Dermis blood vessel endothelial cell (primary cell): Measurements from ENCODE around the gene FHOD3. TPM values are rescaled to one million over a fixed set of nuclear protein-coding genes. Genes with fewer than 3 reads are reported as not detected.
"Not testable (repeated sequence)": the region's sequence is repeated elsewhere in the genome, so short reads cannot be mapped to it uniquely, and the experiment has no call there.

ENCODE experiments used
- DNase-seq: peaks from one replicate; pipeline ENCODE4 v3.0.0; 2010
- total RNA-seq: library from RNA; depleted of rRNA; stranded (reverse); fragments of >200 nt; gene quantifications from 2 replicates; pipeline ENCODE4 v1.2.3, GENCODE V29; 2014

Gene FHOD3
- total RNA-seq, 1 donor from 2014 or later = 0.34 TPM

DNA sequence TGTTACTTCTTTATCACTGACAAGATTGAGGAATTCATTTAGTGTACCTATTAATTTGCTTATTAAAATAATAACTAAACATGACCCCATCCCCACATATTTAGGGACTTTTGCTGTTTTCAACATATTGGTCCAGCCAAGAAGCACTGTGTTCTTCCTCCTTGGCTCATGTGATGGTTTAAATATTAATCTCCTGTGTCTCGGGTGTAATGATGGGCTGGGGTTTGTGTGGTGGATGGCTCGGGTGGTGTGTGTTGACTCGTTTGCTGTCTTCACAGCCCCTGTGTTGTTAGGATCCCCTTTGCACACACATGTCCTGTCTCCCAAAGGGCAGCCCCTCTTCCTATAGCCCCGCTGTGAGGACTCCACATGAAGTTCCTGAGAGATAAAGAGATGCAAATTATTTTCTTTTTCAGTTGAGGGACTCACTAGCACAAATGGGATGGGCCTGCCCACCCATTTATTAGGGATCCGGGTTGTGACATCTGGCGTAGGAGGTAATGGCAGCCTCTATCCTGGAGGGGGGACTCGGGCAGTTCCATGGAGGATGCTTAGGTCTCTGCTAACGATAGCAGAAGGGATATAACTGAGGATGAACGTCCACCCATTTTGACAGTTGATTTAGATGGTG is 53.4 kb downstream of the FHOD3 start:
- no peak for DNase-seq

DNA sequence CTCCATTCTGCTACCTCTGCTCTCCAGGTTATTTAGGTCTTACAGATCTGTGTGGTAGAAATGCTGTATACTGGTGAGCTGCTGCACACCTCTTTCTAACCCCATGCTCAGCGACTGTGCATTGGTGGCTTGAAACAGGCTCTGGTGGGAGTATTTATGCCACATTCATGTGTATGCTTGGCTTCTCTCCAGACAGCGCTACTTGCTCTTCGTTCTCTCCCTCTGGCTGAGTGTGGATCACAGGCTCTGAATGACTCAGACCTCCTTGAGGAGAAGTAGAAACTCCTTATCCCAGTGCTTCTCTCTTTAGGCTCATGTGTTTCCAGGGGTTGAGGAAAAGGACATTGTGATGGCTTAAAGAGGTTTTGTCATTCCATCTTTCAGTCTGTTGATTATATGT is 54.9 kb downstream of the FHOD3 start:
- DNase-seq = no peak

DNA sequence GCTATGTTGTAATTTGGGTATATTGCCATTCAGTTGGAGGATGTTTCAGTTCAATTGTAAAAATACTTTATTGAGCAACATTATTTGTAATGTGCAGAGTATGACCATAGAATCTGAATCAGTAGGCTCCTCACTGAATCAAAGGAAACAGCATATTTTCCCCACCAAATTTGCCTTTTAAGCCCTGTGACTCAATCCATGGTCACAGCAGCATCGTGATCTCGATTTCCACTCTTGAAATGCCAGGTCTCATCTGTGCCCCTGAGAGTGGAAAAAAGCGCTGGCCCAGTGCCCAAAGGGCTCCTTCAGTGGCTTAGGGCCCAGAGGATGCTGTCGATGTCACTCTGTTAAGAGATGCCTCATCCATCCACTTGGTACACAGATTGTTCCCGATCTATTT is 57.5 kb downstream of the FHOD3 start:
- no peak for DNase-seq

DNA sequence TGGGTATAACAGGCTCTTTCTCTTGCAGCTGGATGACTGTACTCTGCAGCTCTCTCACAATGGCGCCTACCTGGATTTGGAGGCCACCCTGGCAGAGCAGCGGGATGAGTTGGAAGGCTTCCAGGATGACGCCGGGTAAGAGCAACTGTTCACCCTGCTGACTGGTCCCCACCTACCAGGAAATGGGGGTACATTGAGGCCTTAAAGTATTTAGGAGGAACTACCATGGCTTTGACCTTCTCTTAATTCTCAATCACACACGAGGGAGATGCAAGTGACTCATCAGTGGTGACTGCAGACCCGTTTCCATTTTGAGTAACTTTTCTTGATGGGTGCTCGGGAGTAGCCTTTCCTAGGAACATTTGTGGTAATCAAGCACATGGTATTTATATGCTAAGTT is 58.0 kb downstream of the FHOD3 start:
- DNase-seq = no peak

DNA sequence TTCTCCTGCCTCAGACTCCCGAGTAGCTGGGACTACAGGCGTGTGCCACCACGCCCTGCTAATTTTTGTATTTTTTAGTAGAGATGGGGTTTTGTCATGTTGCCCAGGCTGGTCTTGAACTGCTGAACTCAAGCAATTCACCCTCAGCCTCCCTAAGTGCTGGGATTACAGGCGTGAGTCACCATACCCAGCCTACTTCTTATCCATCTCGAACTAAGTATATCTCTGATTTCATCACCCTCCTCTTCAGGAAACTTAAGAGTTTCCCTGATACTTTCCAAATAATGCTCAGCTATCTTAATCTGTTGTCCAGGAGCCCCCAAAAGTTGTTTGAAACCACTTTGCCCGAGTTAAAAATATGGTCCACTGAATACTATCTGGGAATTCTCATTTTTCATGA is 59.2 kb downstream of the FHOD3 start:
- DNase-seq = not testable (repeated sequence)

DNA sequence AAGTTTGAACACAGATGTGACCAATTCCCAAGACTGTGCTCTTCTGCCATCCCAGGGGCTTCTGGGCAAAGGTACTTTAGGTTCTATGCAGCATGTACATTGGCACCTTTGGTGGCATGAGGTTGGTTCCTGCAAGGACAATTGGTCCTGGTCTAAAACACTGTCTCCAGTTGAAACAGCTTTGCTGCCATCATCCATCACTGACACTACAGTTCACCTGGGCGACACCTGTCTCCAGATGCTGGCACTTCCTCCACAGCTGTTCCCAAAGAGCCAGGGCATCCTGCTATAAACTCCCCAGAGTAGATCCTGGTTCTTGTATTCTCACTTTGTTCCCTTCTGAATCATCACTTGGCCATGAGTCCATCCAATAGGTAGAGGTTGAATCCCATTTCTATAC is 60.6 kb downstream of the FHOD3 start:
- DNase-seq = no peak

DNA sequence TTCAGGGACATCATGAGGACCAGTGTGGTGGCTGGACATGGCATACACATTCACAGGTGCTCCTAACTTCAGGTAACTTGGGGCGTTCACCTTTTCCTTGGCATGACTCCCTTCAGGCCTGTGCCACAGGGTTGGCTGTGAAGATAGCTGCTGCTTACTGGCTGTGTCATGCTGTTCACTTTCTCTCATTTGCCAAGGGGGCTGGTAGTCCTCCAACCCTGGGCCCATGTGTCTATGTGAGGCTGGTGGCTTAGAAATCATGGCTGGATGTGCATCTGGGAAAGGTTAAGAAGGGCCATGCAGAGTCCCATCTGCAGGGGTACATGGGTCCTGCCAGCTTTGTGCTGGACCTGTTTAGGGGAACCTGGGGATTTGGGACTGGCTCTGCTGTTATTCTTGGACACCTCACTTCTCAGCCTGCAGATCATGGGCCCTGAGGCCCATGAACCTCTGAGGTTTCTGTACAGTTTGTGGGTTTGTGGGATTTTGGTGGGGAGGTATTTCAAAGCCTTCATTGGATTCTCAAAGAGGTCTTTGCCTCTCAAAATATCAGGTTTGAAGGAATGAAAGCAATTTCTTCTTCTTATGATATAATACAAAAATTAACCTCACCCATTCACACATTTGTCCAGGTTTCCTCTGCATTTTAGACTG is 62.9 kb downstream of the FHOD3 start:
- no peak for DNase-seq

DNA sequence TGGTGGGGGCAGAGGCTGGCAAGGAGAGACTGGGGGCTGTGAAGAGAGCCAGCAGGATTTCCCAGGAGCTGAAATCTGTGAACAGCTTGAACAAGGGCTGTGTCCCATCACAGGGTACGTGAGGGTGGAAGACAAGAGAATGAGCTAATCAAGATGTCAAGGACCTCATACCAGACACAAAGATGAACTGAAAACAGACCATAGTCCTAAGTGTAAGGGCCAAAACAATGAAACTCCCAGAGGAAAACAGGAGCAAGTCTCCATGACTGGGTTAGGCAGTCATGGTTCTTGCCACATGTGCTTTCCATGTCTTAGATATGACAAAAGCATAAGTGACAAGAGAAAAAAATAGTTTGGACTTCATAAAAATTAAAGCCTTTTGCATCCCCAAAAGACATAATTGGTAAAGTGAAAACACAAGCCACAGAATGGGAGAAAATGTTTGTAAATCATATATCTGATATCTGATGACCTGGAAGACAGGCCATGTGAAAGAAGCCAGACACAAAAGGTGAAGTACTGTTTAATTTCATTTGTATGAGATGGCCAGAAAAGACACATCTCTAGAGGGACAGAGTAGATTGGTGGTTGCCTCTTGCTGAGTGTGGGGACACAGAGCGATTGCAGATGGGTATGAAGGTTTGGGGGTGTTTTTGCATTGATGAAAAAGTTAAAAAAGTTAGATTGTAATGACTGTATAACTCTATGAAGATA is 67.6 kb downstream of the FHOD3 start:
- no peak for DNase-seq

DNA sequence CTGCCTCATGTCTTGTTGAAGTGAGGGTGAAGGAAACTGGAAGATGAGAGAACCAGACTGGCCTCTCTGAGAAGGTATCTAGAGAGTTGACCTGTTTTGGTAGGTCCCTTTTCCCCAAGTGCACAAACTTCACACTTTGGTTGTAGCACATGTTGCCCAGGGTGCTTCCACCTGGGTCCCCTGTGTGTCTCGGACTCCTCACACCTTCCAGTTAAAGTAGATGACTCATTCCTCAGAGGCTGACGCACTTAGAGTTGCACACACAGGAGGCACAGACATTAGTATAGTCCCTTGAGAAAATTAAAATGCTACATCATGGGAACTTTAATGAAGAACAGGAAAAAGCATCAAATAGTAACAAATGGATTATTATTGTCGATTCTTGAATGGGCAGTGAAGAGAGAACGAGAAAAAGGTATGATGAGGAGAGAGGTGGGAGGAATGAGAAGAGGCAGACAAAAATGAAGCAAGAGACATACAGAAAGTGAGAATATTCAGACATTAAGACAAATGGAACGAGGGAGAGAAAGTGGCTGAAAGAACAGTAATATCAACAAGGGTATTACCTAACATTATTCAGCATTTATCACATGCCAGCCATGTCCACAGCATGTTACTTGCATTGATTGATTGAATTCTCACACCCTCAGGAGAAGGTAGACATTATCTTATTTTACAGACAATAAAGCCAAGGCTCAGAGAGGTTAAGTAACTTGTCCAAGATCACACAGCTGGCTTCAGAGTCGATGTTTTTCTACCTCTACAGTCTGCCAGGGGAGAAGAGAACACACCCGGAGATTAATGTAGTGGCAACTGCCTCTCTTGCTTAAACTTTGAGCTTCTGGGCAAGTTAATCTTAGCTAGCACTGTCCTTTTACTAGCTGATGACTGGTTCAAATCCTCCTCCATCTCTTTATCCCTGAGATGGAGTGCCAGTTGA is 68.6 kb downstream of the FHOD3 start:
- no peak for DNase-seq

DNA sequence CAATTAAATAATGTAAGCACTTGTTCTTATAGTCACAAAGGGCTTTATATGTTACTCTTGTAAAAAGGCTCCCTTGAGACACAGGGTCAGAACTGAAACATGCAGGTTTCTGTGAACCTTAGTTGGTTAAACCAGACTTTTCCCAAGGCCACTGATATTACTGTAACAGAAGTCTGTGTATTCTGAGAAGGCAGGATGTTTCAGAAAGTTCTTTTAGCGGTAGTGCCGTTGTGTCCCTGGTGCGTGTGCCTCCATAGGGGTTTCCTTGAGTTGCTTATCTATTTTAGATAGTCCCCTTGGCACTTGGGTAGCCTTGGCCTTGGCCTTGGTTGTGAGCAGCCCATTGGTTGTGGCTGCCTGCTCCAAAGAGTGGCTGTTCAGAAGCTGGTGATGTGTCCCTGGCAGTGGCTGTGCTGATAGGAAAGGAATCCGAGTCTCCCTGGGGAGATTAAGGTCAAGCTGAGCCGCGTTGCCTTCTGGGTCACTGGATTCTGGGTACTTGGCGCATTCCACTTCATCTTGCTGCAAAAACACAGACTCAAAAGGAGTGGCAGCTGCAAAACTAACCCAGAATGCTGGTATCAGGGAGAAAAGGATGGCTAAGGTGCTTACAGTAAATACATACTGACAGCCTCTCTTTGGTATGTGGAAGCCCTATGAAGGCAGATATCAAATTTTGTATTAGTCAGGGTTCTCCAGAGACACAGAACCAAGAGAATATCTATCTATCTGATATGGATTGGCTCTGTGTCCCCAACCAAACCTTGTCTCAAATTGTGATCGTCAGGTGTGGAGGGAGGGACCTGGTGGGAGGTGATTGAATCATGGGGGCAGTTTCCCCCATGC is 69.7 kb downstream of the FHOD3 start:
- no peak for DNase-seq

DNA sequence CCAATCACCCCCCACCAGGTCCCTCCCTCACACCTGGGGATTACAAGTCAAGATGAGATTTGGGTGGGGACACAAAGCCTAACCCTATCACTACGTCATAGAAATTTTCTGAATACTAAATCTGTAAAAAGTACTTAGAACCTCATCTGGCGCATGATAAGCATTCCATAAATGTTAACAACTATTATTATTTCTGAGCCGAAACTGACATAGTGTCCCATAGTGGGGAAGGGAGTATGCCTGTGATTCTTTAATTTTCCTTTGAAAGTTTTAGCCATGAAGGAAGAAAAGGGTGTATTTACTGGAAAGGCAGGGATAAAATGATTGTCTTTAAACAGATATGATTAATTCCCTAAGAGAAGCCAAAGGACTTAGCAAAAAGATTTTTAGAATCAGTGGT is 71.4 kb downstream of the FHOD3 start:
- no peak for DNase-seq

DNA sequence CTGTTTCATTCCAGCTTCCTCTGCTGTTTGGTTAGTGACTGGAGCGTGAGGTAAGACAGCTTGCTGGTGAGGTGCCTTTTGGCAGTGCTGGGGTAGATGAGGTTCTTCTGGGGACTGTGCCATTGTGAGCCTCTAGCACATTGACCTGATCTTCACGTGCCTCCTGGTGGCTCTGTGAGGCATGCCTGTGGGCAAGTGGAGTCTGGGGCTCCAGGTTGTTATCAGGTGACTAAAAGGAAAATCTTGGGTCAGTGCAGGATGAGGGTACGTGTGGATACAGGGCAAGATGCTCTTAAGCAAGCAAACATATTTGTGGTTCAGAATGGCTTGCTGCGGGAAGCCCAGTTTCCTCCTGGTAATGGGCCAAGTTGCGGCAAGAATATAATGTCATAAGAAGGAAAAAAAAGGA is 75.4 kb downstream of the FHOD3 start:
- no peak for DNase-seq

DNA sequence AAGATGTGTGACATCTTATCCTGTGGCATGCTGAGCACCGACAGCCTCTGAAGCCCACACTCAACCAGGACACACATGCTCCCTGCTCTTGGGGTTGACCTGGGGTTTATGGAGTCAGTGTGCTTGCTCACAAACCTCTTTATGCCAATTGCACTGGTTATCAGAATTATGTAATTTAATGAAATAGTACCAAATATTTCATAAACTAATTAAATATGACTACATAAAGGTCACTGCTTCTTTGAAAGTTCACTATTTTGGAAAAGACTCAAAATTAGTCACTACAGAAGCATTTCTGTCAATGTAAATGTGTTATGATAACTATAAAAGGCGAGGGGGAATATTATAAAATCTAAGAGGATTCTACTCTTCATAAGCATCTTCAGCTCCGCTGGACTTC is 76.7 kb downstream of the FHOD3 start:
- DNase-seq = no peak

DNA sequence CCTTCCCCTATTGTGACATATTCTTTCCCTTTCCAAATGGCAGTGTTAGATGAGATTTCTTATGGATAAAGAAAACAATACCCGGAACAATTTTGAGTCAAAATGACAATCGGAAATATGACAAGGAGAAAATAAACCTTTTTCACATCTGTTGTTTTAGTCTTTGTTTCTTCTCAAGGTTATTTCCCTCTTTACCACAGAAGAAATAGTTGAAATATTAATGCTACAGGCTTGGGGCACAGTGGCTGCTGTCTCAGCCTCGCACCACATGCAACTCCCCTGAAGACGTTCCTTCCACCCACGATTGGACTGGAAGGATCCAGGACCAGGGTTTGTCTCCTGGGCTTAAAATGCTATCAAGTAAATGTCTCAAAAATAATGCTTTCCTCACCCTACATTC is 77.6 kb downstream of the FHOD3 start:
- DNase-seq = no peak

DNA sequence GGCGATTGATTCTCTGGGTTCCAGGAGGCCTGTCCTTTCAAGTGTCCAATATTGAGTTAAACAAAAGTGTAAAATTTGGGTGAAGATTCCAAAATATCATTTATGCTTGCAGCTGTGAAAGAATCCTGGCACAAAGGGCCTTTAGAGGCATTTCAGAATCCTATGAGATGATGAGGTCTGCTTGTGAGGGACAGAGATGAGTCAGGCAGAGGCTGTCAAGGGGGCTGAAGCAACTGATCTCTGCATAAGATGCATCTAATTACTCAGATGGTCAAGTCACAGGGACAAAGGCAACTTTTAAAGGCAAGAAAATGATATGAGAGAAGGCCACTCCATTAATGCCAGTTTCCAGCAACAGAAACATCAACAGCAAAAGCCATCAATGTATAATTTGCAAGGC is 78.8 kb downstream of the FHOD3 start:
- no peak for DNase-seq

DNA sequence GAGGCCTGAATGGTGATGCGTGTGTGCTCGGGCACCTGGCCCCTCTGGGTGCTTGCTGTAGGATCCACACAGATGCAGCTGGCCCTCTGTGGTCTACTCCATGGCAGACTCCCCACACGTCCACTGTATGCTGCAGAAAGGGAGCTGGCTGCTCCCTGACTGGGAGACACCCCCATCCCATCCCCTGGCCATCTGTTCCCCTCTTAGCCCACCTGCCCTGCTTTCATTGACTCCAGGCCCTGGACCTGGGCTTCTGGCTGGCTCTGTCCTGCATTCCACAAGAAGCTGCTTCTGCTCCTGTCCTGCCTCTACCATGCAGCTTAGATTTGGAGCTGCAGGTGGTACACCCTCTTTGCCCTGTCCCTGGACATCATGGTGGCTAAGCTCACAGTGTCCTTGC is 80.1 kb downstream of the FHOD3 start:
- DNase-seq = no peak

DNA sequence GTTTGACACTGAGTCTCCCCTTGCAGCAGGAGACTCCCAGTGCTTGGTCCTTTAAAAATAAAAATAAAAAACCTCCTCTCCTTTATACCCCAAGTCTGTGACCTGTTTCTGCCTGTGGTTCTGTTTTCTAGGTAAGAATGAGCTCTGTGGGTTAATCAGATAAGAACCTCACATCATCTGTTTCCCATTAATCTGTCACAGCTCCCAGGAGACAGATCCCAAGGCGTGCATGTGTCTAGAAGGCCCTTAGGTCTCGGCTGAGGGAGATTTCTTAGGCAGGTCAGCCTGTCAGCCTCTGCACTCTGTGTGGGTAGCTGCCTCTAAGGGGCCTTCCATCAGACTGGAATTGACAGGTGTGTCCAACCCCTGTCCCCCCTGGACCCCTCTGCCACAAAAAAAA is 80.7 kb downstream of the FHOD3 start:
- no peak for DNase-seq

DNA sequence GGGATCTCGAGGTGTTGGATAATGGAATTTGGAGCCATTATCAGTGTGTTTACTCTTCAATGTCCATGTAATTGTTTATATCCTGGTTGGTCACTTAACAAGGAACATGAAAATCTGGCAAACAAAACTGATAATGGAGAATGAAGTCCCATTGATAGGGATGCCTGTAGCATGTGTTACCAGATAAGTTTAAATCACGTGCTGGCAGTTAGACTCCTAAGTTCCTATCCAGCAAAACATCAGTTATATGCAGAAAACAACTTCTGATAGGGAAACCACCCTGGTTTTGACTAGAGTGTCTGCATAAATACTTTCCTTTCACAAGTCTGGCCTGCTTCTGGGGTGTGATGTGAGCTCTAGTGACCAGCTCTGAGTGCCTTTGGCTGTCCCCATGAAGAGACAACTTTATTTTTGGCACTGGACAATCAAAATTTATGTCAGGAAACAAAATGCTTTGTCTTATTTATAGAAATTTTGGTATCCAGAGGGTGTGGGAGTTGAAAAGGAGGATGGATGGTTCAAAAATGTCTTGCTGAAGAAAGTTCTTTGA is 82.0 kb downstream of the FHOD3 start:
- DNase-seq = no peak

DNA sequence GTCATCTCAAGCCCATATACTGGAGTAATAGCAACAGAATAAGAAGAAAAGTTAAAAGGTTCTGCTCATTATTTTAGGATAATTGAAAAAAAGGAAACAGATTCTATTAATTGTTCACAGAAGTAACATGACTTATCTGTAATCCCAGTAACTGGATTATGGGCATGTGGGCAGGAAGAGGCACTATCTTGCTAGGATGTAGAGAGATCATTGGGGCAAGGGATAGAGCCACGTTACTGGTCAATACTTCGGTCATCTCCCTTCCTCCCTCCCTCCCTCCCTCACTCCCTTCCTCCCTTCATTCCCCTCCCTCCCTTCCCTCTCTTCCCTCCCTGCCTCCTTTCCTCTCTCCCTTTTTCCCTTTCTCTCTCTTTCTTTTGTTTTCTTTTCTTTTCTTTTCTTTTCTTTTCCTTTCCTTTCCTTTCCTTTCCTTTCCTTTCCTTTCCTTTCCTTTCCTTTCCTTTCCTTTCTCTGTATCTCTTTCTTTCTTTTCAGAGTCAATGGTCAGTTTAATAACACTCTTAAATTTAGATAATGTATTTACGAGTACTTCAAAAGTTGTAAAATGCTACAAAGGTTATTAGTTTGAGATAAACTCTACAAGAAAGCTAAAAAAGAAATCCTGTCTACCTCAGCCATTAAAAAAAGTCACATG is 82.8 kb downstream of the FHOD3 start:
- no peak for DNase-seq

DNA sequence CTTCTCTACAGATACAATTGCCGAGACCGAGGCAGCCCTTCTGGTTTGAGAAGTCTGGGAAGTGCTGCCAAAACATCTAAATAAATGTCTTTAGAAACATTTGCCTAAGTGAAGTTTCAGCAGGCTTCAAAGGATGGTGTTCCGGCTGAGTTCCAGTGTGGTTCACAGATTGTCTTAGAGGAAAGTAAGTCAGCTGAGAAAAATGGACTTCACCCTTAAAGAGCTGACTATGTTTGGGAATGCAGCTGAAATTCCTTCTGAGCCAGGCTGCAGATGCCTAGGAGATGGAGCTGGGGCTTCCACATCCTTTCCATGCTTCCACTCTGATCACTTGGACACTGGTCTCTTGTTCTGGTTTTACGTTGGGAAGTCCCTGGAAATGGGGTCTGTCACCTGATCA is 83.6 kb downstream of the FHOD3 start:
- no peak for DNase-seq

DNA sequence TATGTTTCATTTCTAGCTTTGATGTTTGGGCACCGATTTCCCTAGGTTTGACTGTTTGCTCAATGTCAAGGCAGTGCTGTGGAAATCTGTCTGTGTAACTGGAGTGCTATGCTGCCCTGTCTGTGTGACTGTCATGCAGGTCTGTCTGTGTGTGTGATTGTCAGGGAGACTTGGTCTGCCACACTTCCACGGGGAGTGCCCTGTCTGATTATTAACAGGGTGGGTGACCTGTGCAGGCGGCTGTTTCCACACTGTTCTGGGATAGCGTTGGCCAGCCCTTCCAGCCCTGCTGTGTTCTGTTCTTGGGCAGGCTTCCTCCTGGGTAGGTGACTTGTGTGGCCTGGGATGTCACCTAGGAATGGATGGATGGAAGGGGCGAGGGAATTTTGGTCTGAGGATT is 85.3 kb downstream of the FHOD3 start:
- DNase-seq = no peak
